NB4 (cell line): ENCODE results near the gene LRMDA.

Source experiments
- CTCF ChIP-seq: IDR thresholded peaks from one replicate; pipeline ENCODE4 v1.5.1; 2012; ENCODE audit warnings: low read depth, low read length
- POLR2A ChIP-seq: IDR thresholded peaks from 2 replicates; pipeline ENCODE4 v1.6.1; 2011; ENCODE audit warnings: mild to moderate bottlenecking; ENCODE audit not compliant: insufficient read length; ENCODE audit errors: extremely low read depth

- TF ChIP-seq CTCF (no peak), POLR2A (no peak)
Observed at GRCh38 chr10:76126607-76127527, 695.4 kb downstream of the LRMDA start.
